ENCODE data around the gene PPP2CA.
"Not testable (repeated sequence)": the region's sequence is repeated elsewhere in the genome, so short reads cannot be mapped to it uniquely, and the experiment has no call there.

Gene PPP2CA

DNA sequence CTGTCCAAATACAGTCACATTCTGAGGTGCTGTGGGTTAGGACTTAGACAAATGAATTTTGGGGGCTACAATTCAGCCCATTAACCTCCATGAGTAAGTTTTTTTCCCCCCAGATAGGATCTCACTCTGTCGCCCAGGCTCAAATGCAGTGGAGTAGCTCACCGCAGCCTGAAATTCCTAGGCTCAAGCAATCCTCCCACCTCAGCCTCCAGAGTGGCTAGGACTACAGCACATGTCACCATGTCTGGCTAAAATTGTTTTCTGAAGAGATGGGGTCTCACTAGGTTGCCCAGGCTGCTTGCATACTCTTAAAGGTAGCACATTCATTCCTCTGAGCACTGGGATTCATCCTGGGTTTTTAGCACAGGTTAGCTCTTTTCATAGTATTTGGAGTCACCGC, 22.2 kb downstream of the PPP2CA start:
- DNase-seq: no peak

DNA sequence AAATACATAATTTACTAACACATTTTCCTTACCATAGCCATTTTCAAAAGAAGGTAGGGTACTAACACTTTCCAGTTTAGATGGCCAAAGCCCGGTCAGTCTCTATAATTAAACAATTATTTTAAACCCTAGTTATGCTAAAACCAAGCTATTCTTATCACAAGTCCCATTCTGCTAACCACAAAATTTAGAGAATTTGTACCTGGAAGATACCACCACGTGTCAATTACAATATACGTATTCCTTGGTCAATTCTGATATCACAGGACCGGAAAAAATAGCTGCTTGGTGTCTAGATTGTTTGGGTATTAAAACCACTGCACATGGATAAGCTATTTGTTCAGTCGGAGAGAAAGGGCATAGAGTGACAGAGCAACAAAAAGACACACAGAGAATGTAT, 30.2 kb downstream of the PPP2CA start:
- no peak for DNase-seq

- no peak for DNase-seq
These were observed 36.8 kb downstream of the PPP2CA start for GRCh38 chr5:134189031-134189430.

GRCh38 chr5:134188092-134188491, 37.8 kb downstream of the PPP2CA start:
- DNase-seq: no peak

DNA sequence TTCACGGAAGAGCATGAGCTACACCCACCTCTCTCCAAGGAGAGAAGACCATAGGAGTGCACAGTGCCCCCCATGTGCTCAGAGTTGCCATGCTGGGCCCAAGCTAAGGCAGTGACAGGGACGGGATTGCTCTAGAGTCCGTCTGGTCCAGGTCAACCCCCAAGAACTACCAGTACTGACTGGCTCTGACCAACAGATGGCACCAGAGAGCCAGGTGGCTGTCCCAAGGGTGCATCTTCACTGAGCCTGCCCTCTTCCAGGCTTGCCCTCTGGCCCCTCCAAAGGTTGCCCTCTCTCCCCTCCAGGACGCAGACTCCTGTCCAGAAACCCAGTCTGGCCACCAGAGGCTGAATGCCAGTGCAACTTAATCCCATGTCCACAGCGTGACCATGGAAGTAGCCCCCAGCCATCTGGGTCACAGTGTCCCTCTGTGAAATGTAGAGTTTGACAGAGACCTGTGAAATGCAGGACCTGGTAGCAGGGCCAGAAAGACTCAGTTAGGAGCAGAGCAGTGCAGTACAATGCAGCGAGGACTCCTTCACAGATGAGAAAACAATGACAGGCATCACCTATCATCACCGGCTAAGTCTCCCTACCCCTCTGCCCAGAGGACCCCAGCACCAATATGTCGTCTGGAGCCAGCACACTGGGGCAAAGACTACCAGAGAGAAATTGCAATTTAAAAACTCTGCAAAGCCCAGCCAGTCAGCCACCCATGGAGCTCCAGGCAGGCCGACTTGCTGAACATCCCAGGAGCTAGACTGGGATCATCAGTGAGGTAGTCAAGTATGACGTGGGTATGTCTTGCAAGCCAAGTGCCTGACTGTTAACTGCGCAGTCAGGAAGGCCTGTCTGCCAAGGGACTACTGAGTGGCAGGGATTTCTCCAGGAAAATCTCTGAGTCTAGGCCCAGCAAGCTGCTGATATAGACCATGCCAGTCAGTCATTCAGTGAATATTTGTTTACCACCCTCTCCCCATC, 41.4 kb downstream of the PPP2CA start:
- peak; percentile 38 for DNase-seq

DNA sequence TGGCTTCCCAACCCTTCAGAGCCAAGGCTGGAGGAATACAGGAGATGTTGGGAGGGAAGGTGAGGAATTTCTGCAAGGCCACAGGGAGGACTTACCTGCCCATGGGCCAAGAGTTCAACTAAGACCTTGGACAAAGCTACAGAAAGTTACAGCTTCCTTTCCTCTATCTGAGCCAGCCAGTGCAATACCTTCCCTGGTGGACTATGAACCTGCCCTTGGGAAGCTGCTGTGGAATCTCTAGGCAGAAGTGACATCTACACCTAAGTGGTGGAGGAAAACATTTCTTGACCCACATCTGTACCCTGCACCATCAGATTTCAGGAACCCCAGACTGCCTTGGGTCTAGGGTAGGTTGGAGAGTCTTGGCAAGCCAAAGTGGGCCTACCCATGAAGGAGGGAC, 42.4 kb downstream of the PPP2CA start:
- DNase-seq: no peak

GRCh38 chr5:134178096-134178419, 47.8 kb downstream of the PPP2CA start:
- no peak for DNase-seq

- DNase-seq: peak; percentile 65
These were observed 48.3 kb downstream of the PPP2CA start for GRCh38 chr5:134177369-134178095.

GRCh38 chr5:134176511-134177368, 49.1 kb downstream of the PPP2CA start, which contains the start of gene SKP1:
Gene SKP1 (minus strand): TSS chr5:134176950. CDS start chr5:134174022, 2,928 bp downstream.
- peak; percentile 98 for DNase-seq

GRCh38 chr5:134175921-134176510, 49.9 kb downstream of the PPP2CA start:
- no peak for DNase-seq

GRCh38 chr5:134174841-134175839, 50.7 kb downstream of the PPP2CA start:
- peak; percentile 16 for DNase-seq

DNA sequence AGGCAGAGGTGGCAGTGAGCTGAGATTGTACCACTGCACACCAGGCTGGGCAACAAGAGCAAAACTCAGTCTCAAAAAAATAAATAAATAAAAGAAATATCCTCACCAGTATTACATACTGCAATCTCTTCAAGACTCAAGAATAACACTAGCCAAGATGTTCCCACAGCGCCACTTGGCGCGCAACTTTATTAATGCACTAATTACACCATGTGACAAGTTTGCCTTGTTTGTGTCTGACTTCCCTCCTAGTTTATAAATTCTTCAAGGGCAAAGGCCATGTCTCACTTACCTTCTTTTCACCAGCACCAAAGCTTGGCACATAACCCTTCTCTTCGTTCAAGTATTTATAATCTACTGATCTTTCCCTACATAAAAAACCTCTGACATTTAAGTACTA, 53.9 kb downstream of the PPP2CA start:
- no peak for DNase-seq

DNA sequence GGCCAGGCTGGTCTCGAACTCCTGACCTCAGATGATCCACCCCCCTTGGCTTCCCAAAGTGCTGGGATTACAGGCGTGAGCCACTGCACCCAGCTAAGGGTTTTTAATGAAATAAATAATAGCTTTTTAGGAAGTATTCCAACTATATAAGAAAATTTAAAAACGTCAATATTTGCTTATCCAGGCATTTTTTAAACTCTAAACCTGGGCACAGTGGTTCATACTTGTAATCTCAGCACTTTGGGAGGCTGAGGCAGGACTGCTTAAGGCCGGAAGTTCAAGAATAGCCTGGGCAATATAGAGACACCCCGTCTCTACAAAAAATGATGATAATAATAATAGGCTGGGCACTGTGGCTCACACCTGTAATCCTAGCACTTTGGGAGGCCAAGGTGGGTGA, 63.3 kb downstream of the PPP2CA start:
- DNase-seq: no peak

DNA sequence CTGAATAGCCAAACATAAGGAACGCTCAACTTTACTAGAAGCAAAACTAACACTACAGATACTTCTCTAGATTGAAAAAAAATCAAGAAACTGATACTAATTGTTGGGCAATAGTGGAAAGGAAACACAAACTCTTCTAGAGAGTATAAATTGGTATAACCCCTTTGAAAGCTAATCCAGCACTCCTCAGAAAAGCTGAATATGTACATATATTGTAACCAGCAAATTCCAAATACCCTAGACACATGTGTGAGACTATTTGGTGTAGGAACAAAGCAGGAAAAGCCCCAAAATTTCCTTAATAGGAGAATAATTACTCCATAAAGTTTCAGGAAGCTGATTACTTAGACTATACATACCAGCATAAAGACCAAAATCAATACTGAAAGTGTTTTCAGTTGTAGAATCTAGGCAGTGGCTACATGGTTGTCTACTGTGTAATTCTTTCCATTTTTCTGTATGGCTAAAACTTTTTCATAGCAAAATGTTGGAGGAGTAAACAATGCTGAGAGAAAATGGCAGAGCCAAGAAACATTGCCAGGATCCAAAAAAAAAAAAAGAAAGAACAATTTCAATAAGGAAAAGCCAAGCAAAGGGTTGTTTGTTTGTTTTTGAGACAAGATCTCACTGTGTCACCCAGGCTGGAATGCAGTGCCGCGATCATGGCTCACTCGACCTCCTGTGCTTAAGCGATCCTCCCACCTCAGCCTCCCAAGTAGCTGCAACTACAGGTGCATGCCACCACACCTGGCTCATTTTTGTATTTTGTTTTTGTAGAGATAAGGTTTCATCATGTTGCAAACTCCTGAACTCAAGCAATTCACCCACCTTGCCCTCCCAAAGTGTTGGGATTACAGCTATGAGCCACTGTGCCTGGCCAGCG, 64.1 kb downstream of the PPP2CA start:
- DNase-seq: no peak

- no peak for DNase-seq
These were observed 72.2 kb downstream of the PPP2CA start for GRCh38 chr5:134153657-134154056.

DNA sequence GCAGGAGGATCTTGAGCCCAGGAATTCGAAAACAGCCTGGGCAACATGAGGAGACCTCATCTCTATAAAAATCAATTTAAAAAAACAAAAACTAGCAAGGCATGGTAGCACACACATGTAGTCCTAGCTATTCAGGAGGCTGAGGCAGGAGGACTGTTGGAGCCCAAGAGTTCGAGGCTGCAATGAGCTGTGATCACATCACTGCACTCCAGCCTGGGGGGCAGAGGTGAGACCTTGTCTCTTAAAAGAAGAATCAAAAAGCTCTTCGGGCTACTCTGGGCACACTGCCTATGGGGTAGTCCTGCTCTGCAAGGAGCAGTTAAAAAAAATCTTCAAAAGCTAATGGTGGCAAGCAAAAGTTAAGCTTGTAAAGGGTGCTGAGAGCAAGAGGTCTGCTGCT, 72.6 kb downstream of the PPP2CA start:
- DNase-seq: no peak

- DNase-seq: not testable (repeated sequence)
These were observed 73.6 kb downstream of the PPP2CA start for GRCh38 chr5:134152173-134152832.

DNA sequence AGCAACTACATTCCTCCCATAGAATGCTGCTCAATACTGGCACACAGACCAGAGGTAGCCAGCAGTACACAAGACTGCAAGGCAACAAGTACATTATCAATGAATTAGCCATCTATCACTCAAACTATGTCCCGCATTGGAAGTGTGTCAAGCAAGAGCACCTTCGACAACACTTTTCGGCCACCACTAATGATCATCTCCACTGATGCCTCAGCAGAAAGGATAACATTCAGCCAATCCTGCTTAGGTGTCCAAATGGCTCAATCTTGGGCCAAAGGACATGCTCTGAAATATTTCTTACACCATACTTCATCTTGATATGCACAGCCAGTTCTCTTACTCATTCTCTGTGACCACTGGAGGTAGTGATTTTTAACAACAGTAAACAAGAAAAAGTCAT, 74.2 kb downstream of the PPP2CA start:
- no peak for DNase-seq
